HG03378 (cell line): ENCODE measurements around the gene FICD.

Experiments
- ATAC-seq: cut with Tn5 transposase; IDR thresholded peaks from one replicate; pipeline ENCODE4 v1.9.1; 2021; ENCODE audit warnings: mild to moderate bottlenecking, moderate library complexity; ENCODE audit not compliant: unreplicated experiment

The FICD gene

GRCh38 chr12:108498136-108498535, 16.9 kb upstream of the FICD start:
- ATAC-seq, result no peak

- ATAC-seq, result no peak
Observed at GRCh38 chr12:108502922-108503321, 12.2 kb upstream of the FICD start.

GRCh38 chr12:108505129-108505528, 9.9 kb upstream of the FICD start:
- no peak for ATAC-seq

GRCh38 chr12:108507971-108508642, 7.0 kb upstream of the FICD start:
- no peak for ATAC-seq

- ATAC-seq, result no peak
Observed at GRCh38 chr12:108509806-108510205, 5.3 kb upstream of the FICD start.

GRCh38 chr12:108510836-108511235, 4.2 kb upstream of the FICD start:
- no peak for ATAC-seq

GRCh38 chr12:108511633-108512540, 3.2 kb upstream of the FICD start:
- ATAC-seq, result no peak

- peak; percentile 1 for ATAC-seq
Observed at GRCh38 chr12:108514468-108514972, 557 bp upstream of the FICD start.

GRCh38 chr12:108515916-108516315, 839 bp downstream of the FICD start:
- ATAC-seq, result no peak

GRCh38 chr12:108516511-108517275, 1.6 kb downstream of the FICD start:
- no peak for ATAC-seq

- no peak for ATAC-seq
Observed at GRCh38 chr12:108517288-108518100, 2.4 kb downstream of the FICD start.

GRCh38 chr12:108518101-108518715, 3.1 kb downstream of the FICD start:
- no peak for ATAC-seq

GRCh38 chr12:108518716-108519496, 3.8 kb downstream of the FICD start:
- no peak for ATAC-seq

GRCh38 chr12:108519558-108519957, 4.5 kb downstream of the FICD start:
- ATAC-seq, result no peak

GRCh38 chr12:108523365-108523764, 8.3 kb downstream of the FICD start:
- no peak for ATAC-seq

GRCh38 chr12:108525681-108526080, 10.6 kb downstream of the FICD start:
- no peak for ATAC-seq

- no peak for ATAC-seq
Observed at GRCh38 chr12:108526482-108527165, 11.5 kb downstream of the FICD start.

- ATAC-seq, result no peak
Observed at GRCh38 chr12:108527166-108527496, 12.1 kb downstream of the FICD start.

GRCh38 chr12:108530161-108530560, 15.1 kb downstream of the FICD start:
- no peak for ATAC-seq
